K562 (cell line): Measurements from ENCODE around the gene CDKN1C. TPM values are rescaled to one million over a fixed set of nuclear protein-coding genes. Genes with fewer than 3 reads are reported as not detected.
A peak's percentile ranks its signal among the peaks of the same experiment; 100 is the strongest.

Experiments used
- ATF4 ChIP-seq: fragments of 450-650 bp; formaldehyde crosslinking; IDR thresholded peaks from 2 replicates; pipeline ENCODE4 v1.4.0; 2022; ENCODE audit warnings: mild to moderate bottlenecking, moderate library complexity
- CBFB ChIP-seq: sonication (generic); formaldehyde crosslinking; IDR thresholded peaks from 2 replicates; pipeline ENCODE4 v1.4.0; 2020; ENCODE audit warnings: mild to moderate bottlenecking, missing genetic modification reagents
- CBX2 ChIP-seq: fragments of 200-600 bp; sonication (generic); IDR thresholded peaks from one replicate; pipeline ENCODE4 v1.6.1; 2012; ENCODE audit warnings: mild to moderate bottlenecking, low read length, inconsistent platforms; ENCODE audit not compliant: insufficient read depth, poor library complexity, severe bottlenecking
- GATA2 ChIP-seq: sonication (generic); formaldehyde crosslinking; IDR thresholded peaks from 2 replicates; pipeline ENCODE4 v1.4.0; 2020; ENCODE audit warnings: mild to moderate bottlenecking, missing genetic modification reagents
- GTF2B ChIP-seq: IDR thresholded peaks from 2 replicates; pipeline ENCODE4 v1.6.1; 2011; ENCODE audit not compliant: insufficient read length; ENCODE audit errors: extremely low read depth
- MTA3 ChIP-seq: fragments of 450-650 bp; formaldehyde crosslinking; IDR thresholded peaks from 2 replicates; pipeline ENCODE4 v1.6.1; 2017; ENCODE audit warnings: mild to moderate bottlenecking, borderline replicate concordance
- NEUROD1 ChIP-seq: fragments of 150-350 bp; IDR thresholded peaks from 2 replicates; pipeline ENCODE4 v1.6.1; 2014; ENCODE audit warnings: borderline replicate concordance, low read length, low read depth; ENCODE audit not compliant: partially characterized antibody
- NKRF ChIP-seq: fragments of 450-650 bp; IDR thresholded peaks from 2 replicates; pipeline ENCODE4 v1.6.1; 2016; ENCODE audit warnings: borderline replicate concordance
- NUFIP1 ChIP-seq: fragments of 450-650 bp; IDR thresholded peaks from 2 replicates; pipeline ENCODE4 v1.6.1; 2018; ENCODE audit not compliant: partially characterized antibody
- RFX7 ChIP-seq: fragments of 250-450 bp; sonication (Bioruptor Pico); IDR thresholded peaks from 2 replicates; pipeline ENCODE4 v1.5.1; 2021; ENCODE audit warnings: mild to moderate bottlenecking
- SMC3 ChIP-seq: conservative IDR thresholded peaks from 2 replicates; pipeline ENCODE4 v1.6.1; 2011; ENCODE audit warnings: low read depth, low read length, improper control_type of control experiment; ENCODE audit not compliant: insufficient read depth
- SRSF9 ChIP-seq: fragments of 200-400 bp; formaldehyde crosslinking; IDR thresholded peaks from 2 replicates; pipeline ENCODE4 v1.6.1; 2017; ENCODE audit warnings: low read depth, low read length, borderline replicate concordance
- TAF1 ChIP-seq: IDR thresholded peaks from 2 replicates; pipeline ENCODE4 v1.6.1; 2011; ENCODE audit warnings: mild to moderate bottlenecking, low read length, moderate library complexity; ENCODE audit not compliant: insufficient read depth, control insufficient read depth, severe bottlenecking; ENCODE audit errors: extremely low read depth
- TAF9B ChIP-seq: fragments of 450-650 bp; IDR thresholded peaks from 2 replicates; pipeline ENCODE4 v1.6.1; 2018; ENCODE audit warnings: mild to moderate bottlenecking; ENCODE audit not compliant: partially characterized antibody
- TEAD4 ChIP-seq, 2 experiments: sonication (generic) in 1 of 2; formaldehyde crosslinking in 1 of 2; IDR thresholded peaks; 2 replicates each; pipeline versions ENCODE4 v1.6.1 to v1.8.0; 2012 to 2022; ENCODE audit warnings: borderline replicate concordance in 1 of 2, inconsistent platforms in 1 of 2, low read length in 1 of 2, mild to moderate bottlenecking in 1 of 2, missing genetic modification reagents in 1 of 2
- THRB ChIP-seq: fragments of 450-650 bp; formaldehyde crosslinking; conservative IDR thresholded peaks from 2 replicates; pipeline ENCODE4 v1.4.0; 2022; ENCODE audit warnings: mild to moderate bottlenecking, missing genetic modification characterization
- ZFP30 ChIP-seq: fragments of 250-450 bp; sonication (Bioruptor Pico); IDR thresholded peaks from 2 replicates; pipeline ENCODE4 v1.8.0; 2022; ENCODE audit warnings: moderate library complexity, mild to moderate bottlenecking, inconsistent platforms, borderline replicate concordance
- ZNF121 ChIP-seq: sonication (generic); formaldehyde crosslinking; conservative IDR thresholded peaks from 2 replicates; pipeline ENCODE4 v1.8.0; 2022; ENCODE audit warnings: missing genetic modification reagents
- ZNF586 ChIP-seq: fragments of 450-650 bp; formaldehyde crosslinking; conservative IDR thresholded peaks from 2 replicates; pipeline ENCODE4 v1.4.0; 2020; ENCODE audit warnings: mild to moderate bottlenecking, moderate library complexity
- ZNF696 ChIP-seq: fragments of 250-450 bp; sonication (Bioruptor Pico); conservative IDR thresholded peaks from 2 replicates; pipeline ENCODE4 v1.4.0; 2020; ENCODE audit warnings: mild to moderate bottlenecking, moderate library complexity
- polyA plus RNA-seq, 8 experiments: library from polyadenylated mRNA; depleted of rRNA in 4 of 8; stranded (reverse) in 5 of 8; unstranded in 3 of 8; fragments of >200 nt; fragmentation: Nextera tagmentation in 2 of 8; fragmentation: Illumina TruSeq in 1 of 8; extraction: Ambion mirVana in 2 of 8; extraction: Trizol in 1 of 8; gene quantifications; 2 replicates each; pipeline versions ENCODE4 v1.2.1 to v1.2.3, GENCODE V29; 2011 to 2014; ENCODE audit warnings: inconsistent platforms in 1 of 8, missing spikeins in 1 of 8
- total RNA-seq, 7 experiments: library from RNA; depleted of rRNA in 6 of 7; stranded (reverse); fragments of >200 nt in 6 of 7; fragmentation: Illumina TruSeq in 2 of 7; extraction: Trizol in 2 of 7; gene quantifications; 2 replicates each; pipeline versions ENCODE4 v1.2.1 to v1.2.3, GENCODE V29; 2011 to 2021; ENCODE audit warnings: low replicate concordance in 1 of 7
- TF ChIP-seq, protein P1 (sequence below), 2 experiments: IDR thresholded peaks; 2 replicates each; pipeline ENCODE4 v1.6.1; 2011; ENCODE audit warnings: borderline replicate concordance in 1 of 2, control low read depth in 1 of 2, low read depth in 1 of 2, low read length in 1 of 2, mild to moderate bottlenecking in 1 of 2, mixed read lengths in 1 of 2, moderate library complexity in 1 of 2; ENCODE audit not compliant: insufficient read depth in 1 of 2, insufficient read length in 1 of 2, poor library complexity in 1 of 2, severe bottlenecking in 1 of 2; ENCODE audit errors: extremely low read depth in 1 of 2

CDKN1C gene
- total and polyA plus RNA-seq, 9 of the 15 experiments (the other 6 are each of a cell fraction or from before 2014, with no cell fraction given), result 2.8 to 21.1 (median 9.3) TPM

DNA sequence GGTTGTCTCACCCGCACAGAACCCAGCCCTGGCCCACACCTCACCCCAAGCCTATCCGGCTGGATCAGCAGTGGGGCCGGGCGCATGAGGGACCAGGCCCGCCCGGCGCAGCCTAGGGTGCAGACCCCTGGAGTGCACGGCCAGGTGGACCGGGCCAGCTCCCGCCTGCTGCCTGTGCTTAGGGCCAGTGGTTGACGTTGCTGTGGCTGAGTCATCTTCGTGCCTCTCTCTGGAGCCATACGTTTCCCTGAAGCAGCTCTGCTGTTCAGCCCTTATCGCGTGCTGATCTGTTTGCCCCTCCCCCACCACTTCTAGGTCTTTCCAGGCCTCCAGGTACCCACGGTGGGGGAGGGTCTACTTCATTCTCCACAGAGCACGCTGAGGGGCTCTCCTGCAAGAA lies 39.5 kb downstream of the CDKN1C start (continued):
- TF ChIP-seq TEAD4 (IDR thresholded peaks at IDR 0.05; ENCODE audit: low read length) (0 out of 2 replicates have a peak, but pooled peaks have one; percentile 8), TEAD4 (CRISPR knock-in tag; IDR thresholded peaks at IDR 0.05; ENCODE audit: borderline replicate concordance) (no peak), ZNF696 (CRISPR knock-in tag) (no peak), NEUROD1 (peak; percentile 41), ZNF586 (CRISPR knock-in tag) (no peak), RFX7 (CRISPR knock-in tag) (no peak), TAF9B (no peak), THRB (CRISPR knock-in tag) (no peak), MTA3 (peak; percentile 87; the same call in 1 of the 2 replicates), NUFIP1 (no peak), CBX2 (no peak), NKRF (no peak), ZNF121 (CRISPR knock-in tag) (no peak), TAF1 (no peak), ATF4 (CRISPR knock-in tag) (no peak), GTF2B (no peak), GATA2 (CRISPR knock-in tag) (peak; percentile 89), ZFP30 (CRISPR knock-in tag) (no peak), SMC3 (no peak), CBFB (CRISPR knock-in tag) (no peak), SRSF9 (no peak)
- TF ChIP-seq, protein P1, sequence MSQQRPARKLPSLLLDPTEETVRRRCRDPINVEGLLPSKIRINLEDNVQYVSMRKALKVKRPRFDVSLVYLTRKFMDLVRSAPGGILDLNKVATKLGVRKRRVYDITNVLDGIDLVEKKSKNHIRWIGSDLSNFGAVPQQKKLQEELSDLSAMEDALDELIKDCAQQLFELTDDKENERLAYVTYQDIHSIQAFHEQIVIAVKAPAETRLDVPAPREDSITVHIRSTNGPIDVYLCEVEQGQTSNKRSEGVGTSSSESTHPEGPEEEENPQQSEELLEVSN (IDR thresholded peaks at IDR 0.05; ENCODE audit: borderline replicate concordance in 1 of 2, extremely low read depth in 1 of 2, insufficient read depth in 1 of 2, insufficient read length in 1 of 2, low read depth in 1 of 2, low read length in 1 of 2, poor library complexity in 1 of 2, severe bottlenecking in 1 of 2), result peak; percentile 55 to 69
